GM21381 (cell line): ENCODE measurements around the gene PKNOX1.
"Not testable (repeated sequence)": the region's sequence is repeated elsewhere in the genome, so short reads cannot be mapped to it uniquely, and the experiment has no call there.

ENCODE experiments used
- ATAC-seq: cut with Tn5 transposase; IDR thresholded peaks from one replicate; pipeline ENCODE4 v1.9.1; 2021; ENCODE audit warnings: mild to moderate bottlenecking, moderate library complexity; ENCODE audit not compliant: unreplicated experiment

PKNOX1 gene

DNA sequence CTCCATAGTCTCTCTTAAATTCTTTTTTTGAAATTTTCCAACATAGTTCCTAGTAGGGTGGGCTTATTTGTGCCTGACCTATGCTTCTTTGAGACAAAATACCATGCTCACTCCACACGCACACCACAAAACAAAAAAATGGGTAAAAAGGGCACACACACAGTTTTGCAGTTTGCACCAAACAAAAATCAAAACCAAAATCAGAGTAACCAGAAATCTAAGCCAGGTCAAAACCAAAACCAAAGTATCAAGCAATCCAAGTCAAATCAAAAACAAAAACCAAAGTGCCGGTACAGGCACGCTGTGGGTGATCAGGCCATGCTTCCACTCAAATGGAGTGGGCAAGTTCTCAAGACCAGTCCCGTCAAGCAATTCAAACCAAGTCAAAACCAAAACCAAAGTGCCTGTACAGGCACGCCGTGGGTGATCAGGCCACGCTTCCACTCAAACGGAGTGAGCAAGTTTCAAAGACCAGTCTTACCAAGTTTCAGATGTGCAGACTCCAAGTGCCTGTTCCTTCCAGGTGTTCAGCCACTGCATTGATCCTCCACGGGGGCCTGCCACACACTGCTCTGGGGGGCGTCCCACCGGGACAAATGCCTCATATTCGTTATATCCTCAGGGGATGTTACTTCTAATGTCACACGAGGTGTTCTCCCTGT is 25.1 kb upstream of the PKNOX1 start:
- not testable (repeated sequence) for ATAC-seq

DNA sequence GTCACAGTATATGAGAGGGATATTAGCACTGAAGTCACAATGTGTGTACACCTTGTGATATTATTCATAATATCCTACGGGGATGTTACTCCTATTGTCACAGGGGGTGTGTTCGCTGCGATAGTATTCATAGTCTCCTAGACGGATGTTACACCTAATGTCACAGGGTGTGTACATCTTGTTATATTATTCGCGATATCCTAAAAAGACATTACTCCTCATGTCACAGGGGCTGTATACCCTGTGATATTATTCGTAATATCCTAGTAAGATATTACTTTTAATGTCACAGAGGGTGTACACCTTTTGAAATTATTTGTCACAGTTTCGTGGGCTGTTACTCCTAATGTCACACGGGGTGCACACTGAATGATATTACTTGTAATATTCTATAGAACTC is 23.2 kb upstream of the PKNOX1 start:
- ATAC-seq: not testable (repeated sequence)

DNA sequence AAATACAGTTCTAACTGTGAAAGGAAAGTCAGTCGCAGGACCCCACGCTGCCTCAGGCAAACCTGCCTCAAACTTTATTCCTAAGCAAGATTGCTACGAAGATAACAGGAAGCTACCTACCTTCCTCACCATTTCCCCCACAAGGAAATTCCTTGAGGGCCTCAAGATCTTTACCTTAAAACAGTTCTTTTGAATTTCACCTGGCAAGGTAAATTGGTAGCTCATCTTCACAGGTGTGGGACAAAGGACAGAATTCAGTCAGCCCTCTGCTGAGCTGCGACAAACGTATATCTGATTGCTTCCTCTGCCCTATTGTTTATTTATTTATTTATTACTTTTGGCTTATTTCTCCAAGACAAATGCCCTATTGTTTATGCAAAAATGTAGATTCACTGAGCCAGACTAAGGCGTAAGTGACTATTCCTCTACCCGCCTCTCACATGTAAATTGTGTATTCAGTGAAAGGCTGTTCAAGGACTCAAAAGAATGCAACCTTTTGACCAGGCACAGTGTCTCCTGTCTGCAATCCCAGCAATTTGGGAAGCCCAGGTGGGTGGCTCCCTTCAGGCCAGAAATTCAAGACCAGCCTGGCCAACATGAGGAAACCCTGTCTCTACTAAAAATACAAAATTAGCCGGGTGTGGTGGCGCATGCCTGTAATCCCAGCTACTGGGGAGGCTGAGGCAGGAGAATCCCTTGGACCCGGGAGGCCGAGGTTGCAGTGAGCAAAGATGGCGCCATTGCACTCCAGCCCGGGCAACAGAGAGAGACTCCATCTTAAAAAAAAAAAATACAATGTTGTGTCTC is 17.3 kb upstream of the PKNOX1 start:
- ATAC-seq: peak; percentile 95

DNA sequence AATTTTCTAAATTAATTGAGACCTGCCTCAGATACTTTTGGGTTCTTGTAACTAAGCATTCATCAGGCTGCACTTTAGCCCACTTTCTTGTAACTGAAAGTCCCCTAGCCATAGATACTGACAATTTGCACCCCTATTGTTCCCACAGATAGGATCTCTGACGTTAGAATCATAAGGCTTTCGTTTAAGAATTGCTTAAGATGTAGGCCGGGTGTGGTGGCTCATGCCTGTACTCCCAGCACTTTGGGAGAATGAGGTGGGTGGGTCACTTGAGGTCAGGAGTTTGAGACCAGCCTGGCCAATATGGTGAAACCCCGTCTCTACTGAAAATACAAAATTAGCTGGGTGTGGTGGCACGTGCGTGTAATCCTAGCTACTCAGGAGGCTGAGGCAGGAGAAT is 16.2 kb upstream of the PKNOX1 start:
- ATAC-seq: not testable (repeated sequence)

DNA sequence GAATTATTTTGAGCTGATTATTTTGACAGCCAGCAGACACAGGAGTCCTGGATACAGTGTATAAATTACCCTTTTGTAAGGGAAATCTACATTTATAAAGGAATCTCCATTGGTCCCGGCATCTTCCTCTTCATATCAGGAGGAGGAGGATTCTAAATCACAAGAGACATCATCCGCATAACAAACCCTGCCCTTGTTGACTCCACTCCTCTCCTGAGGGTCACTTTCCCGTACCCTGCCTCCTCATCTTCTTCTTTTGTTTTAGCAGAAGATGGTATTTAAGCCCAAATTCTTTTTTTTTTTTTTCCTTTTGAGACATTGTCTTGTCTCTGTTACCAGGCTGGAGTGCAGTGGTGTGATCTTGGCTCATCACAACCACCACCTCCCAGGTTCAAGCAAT is 14.6 kb upstream of the PKNOX1 start:
- no peak for ATAC-seq

DNA sequence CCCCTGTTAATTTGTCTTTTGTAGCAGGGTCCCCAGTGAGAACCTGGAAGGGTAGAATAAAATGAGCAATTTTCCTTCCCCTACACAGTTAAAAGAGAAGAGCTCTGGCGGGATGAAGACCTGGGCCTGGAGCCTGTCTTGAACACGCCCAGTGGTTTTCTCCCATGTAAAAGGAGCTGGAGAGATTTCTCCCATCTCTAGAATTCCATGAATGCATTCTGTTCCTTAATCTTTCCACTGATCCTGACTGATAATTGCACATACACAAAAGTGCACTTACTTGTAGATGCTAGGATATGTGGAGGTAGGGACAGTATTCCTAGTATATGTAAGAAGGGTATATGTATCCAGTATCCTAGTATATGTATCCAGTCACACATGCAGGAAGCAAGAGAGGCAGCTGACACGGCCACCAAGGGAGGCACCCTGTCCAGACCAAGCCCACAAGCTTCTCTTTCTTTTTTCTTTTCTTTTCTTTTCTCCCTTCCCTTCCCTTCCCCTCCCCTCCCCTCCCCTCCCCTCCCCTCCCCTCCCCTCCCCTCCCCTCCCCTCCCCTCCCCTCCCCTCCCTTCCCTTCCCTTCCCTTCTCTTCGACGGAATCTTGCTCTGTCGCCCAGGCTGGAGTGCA is 11.9 kb upstream of the PKNOX1 start:
- no peak for ATAC-seq

DNA sequence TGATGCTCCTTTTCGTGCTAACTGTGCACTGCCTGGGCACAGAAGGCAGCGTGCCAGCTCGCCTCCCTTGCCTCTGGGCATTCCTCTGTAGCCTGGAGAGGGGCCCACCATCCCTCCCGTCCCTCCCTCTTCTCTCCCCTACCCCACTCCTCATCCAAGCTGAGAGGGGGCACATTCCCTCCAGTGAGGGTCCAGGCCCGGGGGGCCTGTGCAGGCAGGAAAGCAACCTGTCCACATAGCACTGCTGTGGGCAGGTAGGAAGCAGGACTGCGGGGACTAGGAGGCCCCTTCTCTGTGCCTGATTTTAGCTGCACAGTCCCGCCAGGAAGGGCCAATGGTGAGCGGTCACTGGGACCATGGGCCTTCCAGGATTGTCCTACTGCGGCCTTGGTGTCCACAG is 10.3 kb upstream of the PKNOX1 start:
- ATAC-seq: no peak

DNA sequence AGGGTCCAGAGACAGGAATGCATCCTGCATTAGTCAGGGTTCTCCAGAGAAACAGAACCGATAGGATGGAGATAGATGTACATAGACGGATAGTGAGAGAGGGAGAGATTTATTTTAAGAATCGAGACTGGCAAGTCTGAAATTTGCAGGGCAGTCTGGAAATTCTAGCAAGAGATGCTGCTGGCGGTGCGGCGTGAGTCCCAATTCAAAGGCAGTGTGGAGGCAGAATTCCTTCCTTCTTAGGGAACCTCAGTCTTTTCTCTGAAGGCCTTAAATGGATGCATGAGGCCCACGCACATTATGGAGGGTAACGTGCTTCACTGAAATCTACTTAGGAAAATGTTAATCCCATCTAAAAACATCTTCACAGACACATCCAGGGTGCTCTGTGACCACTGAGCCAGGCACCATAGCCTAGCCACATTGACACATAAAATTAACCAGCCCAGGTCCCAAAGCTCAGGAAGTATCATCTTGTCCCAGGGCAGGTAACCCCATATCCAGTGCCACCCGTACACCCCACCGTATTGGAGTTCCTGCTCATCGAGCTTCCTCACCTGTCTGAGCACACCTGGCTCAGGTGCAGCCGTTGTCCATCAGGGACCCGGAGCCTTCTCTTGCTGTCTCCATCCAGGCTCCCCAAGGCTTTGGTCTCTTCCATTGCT is 9.7 kb upstream of the PKNOX1 start:
- no peak for ATAC-seq

DNA sequence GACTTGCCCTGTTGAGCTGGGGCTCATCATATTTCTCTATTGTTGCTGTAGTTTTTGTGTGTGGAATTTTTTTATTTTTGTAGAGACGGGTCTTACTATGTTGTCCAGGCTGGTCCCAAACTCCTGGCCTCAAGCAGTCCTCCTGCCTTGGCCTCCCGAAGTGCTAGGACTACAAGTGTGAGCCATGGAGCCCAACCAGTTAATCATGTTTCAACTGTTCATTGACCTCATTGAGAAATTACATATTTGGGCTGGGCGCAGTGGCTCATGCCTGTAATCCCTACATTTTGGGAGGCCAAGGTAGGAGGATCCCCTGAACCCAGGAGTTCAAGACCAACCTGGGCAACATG is 9.2 kb upstream of the PKNOX1 start:
- no peak for ATAC-seq

DNA sequence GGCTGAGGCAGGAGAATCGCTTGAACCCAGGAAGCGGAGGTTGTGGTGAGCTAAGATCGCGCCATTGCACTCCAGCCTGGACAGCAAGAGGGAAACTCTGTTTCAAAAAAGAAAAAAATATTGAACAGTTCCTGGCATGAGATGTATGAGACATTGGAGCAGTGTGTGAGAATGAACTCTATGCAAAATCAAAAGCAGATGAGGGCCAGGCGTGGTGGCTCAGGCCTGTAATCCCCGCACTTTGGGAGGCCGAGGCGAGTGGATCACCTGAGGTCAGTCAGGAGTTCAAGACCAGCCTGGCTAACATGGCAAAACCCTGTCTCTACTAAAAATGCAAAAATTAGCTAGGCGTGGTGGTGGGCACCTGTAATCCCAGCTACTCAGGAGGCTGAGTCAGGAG is 6.7 kb upstream of the PKNOX1 start:
- ATAC-seq: not testable (repeated sequence)

DNA sequence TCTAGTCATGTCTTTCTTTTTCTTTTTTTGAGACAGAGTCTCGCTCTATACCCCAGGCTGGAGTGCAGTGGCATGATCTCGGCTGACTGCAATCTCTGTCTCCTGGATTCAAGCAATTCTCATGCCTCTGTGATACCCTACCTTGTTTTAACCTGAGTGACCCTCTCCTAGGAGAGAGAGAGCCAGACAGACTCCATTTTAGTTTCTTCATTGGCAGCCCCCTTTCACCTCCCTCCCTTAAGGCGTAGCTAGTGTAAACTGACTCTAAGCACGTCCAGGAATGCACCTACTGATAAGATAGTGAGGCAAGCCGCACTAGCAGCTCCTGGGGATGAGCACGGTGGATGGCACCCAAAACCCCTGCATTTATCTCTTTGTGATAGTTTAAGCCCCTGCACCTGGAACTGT is 5.2 kb upstream of the PKNOX1 start:
- ATAC-seq: no peak

DNA sequence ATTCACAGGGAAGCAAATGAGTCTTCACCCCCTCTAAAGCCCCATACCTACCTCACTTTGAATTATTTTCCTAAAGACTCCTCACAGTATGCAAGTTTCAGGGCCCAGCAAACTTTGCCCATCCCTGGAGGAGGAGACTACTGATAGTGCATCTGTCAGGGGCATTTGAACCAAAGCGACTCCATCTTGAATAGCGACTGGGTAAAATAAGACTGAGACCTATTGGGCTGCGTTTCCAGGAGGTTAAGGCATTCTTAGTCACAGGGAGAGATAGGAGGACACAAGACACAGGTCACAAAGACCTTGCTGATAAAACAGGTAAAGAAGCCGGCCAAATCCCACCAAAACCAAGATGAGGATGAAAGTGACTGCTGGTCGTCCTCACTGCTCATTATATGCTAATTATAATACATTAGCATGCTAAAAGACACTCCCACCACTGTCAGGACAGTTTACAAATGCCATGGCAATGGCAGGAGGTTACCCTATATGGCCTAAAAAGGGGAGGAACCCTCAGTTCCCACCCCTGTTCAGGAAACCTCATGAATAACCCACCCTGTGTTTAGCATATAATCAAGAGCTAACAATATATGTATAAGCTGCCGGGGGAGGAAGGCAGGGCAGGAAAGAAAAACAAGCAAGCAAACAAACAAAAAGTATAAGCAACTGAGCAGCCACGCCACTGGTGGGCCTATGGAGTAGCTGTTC is 3.3 kb upstream of the PKNOX1 start:
- no peak for ATAC-seq

DNA sequence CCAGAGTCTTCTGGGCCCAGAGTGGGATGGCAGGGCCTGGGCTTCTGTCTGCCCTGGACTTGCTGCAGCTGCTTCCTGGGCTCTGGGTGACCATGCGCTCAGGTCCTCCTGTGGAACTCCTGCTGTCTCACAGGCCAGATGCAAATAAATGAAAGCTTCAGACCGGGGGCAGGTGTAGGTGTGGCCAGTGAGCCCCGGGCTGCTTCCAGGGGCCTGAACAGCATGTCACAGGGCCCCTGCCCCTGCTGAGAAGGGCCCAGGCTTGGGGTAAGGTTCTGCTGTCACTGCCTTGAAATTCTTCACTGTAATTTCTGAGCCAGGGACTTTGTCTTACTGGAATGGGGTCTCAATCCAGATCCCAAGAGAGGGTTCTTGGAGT is 2.5 kb upstream of the PKNOX1 start:
- ATAC-seq: no peak

DNA sequence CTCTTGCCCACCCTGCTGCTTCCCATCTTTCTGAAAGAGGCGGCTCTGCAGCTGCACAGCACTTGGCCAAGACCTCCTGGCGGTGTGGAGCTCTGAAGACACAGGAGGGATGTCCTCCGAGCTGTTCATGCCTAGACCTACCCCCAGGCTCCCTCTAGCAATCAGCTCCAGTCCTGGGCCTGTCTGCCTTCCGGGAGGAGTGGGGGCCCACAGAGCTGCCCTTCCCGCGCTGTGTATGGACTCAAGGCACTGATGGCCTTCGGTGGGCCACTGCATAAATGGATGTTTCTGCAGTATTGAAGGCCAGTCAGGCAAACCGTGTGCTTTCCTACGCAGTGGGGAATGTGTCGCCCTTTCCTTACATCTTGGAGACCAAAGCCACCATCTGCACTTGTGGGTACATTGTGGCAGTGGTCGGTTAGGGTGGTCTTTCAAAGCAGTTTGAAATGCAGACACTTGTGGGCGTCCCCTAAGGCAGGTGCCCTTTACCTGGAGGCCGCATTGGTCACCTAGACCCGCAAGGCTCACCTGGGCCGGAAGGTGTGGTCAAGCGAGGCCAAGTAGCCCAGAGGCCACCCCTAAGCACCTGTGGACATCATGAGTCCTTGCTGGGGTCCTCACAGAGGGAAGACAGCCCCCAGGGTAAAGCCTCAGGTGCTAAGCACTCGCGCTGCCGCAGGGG is 912 bp upstream of the PKNOX1 start:
- no peak for ATAC-seq

DNA sequence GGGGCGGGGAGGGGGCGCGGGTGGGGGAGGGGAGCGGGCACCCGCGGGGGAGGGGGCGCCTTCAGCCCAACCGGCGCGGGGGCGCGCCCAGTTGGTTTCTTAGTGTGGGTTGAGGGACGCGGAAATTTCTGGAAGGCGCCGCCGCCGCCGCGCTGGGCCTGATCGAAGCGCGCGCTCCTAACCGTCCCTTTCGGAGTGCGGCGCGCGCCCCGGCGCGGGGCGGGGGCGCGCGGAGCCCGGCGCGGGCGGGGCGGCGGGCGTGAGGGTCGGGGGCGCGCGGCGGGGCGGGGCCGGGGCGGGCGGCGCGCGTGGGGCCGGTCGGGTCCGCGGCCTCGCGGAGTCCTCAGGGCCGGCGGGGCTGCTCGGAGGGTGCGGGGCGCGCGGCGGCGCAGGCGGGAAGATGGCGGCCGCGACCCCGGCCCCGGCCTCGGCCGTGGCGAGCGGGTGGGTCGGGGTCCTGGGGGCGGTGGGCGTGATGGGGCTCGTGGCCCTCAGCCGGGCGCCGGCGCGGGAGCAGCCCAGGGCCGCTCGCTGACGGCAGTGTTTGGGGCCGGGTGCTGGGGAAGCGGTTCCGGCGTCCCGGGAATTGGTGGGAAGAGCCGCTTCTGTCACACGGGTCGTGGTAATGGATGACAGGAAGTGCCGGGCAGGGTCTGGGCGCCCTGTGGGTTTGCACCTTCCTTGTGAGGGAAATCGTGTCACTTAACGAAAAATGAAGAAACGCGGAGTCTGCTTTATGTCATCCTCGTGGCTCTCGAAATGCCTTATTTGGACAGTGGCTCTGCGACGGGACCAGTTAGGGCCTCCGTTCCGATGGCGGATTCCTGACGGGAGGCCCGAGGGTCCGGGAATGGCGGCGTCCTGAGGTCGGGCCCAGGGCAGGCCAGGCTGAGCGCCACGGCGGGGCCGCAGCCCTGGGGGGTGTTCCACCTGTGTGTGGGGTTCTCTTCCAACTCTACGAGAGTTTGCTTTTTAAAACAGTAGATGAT is 764 bp downstream of the PKNOX1 start:
- peak; percentile 26 for ATAC-seq

DNA sequence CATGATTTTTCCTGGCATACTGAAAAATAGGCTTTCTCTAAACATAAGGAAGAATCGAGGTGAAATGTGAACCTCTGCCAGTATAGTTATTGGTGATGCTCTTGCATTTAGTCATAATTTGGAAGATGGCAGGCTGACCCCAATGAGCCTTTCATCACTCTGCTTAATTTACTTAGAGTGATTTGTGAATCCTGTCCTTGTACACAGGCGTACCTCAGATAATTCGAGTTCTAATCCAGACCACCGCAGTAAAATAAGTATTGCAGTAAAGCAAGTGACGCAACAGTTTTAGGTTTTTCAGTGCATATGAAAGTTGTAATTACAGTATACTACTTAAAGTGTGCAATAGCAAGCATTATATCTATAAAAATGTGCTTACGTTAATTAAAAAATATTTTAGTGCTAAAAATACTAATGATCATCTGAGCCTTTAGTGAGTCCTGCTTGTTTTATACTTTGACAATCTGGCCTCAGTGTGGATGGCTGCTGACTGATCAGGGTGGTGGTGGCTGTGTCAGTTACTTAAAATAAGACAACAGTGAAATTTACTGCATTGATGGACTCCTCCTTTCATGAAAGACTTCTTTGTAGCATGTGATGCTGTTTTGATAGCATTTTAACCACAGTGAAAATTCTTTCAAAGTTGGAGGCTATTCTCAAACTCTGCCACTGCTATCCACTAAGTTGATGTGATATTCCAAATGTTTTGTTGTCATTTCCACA is 1.7 kb downstream of the PKNOX1 start:
- ATAC-seq: no peak

DNA sequence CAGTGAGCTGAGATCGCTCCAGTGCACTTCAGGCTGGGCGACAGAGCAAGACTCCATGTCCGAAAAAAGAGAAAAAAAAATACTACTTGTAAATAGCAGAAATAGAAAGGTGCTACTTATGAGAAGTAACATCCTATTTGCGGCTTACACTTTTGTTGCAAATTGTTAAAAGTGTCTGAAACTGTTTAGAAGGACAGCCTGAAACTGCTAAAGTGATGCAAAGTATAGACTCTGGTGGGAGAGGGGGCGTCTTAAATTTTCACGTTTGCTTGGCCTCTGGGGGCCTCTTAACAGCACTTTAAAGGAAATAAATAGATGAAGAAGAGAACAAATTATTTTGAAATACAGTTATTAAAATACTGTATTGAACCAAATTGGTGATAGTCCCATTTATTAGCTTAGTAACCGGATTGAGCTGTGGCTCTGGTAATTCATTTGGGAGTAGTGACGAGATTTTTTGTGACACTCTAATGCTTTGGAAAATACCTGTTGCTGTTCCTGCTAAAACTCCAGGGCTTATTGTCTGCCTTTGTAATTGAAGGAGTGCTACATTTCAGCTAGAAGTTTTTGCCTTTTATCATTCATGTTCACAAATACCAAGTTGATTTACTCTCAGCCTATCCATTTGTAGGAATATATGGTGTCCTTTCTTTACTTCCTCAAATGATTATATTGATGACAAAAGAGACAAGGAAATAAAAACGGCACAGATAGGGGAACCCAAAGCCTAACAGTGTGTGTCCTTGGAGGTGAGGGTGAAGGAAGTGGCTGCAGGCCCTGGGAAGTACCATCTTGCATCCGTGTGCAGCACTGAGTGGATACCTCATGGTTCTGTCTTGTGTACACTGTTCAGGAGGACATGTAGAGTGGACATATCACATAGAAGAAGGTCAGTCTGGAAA is 6.2 kb downstream of the PKNOX1 start:
- no peak for ATAC-seq

DNA sequence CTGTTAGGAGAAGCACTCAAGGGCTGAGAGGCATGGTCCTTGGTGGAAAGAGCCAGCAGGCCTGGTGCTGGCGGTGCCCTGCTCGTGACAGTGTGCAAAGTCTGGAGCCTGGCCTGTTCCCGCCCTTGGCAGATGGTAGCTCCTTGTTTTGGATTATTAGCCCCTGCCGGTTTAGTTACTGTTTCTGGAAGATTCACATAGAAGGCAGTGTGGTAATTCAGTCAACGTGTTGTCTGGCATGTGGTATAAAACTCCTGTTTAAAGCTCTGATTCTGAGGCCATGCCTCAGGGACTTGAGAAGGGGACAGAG is 6.8 kb downstream of the PKNOX1 start:
- ATAC-seq: no peak
